Neuronal stem cell (in vitro differentiated cells): ENCODE measurements around the gene AGBL3.

ENCODE experiments used
- DNase-seq: peaks from one replicate; pipeline ENCODE4 v3.0.0-alpha.2; 2013; ENCODE audit warnings: low spot score
- H2AFZ ChIP-seq: one replicate; pipeline ENCODE4 v1.6.1; 2013; ENCODE audit warnings: mild to moderate bottlenecking, low read length, inconsistent platforms
- H2AK5ac ChIP-seq: 2 replicates; pipeline ENCODE4 v1.6.1; 2013; ENCODE audit warnings: low read depth, mild to moderate bottlenecking, inconsistent platforms, low read length, moderate library complexity, mixed read lengths
- H2BK120ac ChIP-seq: 2 replicates; pipeline ENCODE4 v1.6.1; 2013; ENCODE audit warnings: low read depth, mild to moderate bottlenecking, inconsistent platforms, low read length, moderate library complexity, mixed read lengths
- H2BK12ac ChIP-seq: one replicate; pipeline ENCODE4 v1.6.1; 2013; ENCODE audit warnings: low read length, inconsistent platforms
- H2BK15ac ChIP-seq: 2 replicates; pipeline ENCODE4 v1.6.1; 2013; ENCODE audit warnings: mild to moderate bottlenecking, low read length, inconsistent platforms, mixed read lengths
- H2BK5ac ChIP-seq: one replicate; pipeline ENCODE4 v1.6.1; 2013; ENCODE audit warnings: inconsistent platforms, mild to moderate bottlenecking, low read length, moderate library complexity
- H3K14ac ChIP-seq: one replicate; pipeline ENCODE4 v1.6.1; 2013; ENCODE audit warnings: low read length, inconsistent platforms
- H3K18ac ChIP-seq: 2 replicates; pipeline ENCODE4 v1.6.1; 2013; ENCODE audit warnings: low read length, inconsistent platforms
- H3K23ac ChIP-seq: 2 replicates; pipeline ENCODE4 v1.6.1; 2013; ENCODE audit warnings: low read depth, mild to moderate bottlenecking, mixed read lengths, low read length, inconsistent platforms; ENCODE audit not compliant: poor library complexity
- H3K27ac ChIP-seq: replicated peaks from 3 replicates; pipeline ENCODE4 v1.5.1; 2013; ENCODE audit warnings: low read length, inconsistent platforms
- H3K27me3 ChIP-seq, 3 experiments: 2 replicates each; pipeline ENCODE4 v1.6.1; 2013; ENCODE audit warnings: low read length in 3 of 3, mild to moderate bottlenecking in 2 of 3, inconsistent platforms in 1 of 3, low read depth in 1 of 3, mixed read lengths in 1 of 3, moderate library complexity in 1 of 3; ENCODE audit not compliant: control insufficient read depth in 3 of 3, insufficient read depth in 3 of 3
- H3K36me3 ChIP-seq, 2 donors: replicated peaks in 1 of 2; 2 replicates each; pipeline ENCODE4 v1.6.1; 2013; ENCODE audit warnings: low read length in 2 of 2; ENCODE audit not compliant: control insufficient read depth in 2 of 2, insufficient read depth in 2 of 2
- H3K4ac ChIP-seq: 2 replicates; pipeline ENCODE4 v1.6.1; 2013; ENCODE audit warnings: inconsistent platforms, mild to moderate bottlenecking, low read length, moderate library complexity
- H3K4me1 ChIP-seq, 2 donors: 1 replicate in 1 of 2; 2 replicates in 1 of 2; pipeline ENCODE4 v1.6.1; 2013; ENCODE audit warnings: low read length in 2 of 2, low read depth in 1 of 2; ENCODE audit not compliant: control insufficient read depth in 2 of 2, insufficient read depth in 1 of 2
- H3K4me2 ChIP-seq: one replicate; pipeline ENCODE4 v1.6.1; 2013; ENCODE audit warnings: mild to moderate bottlenecking, low read length, inconsistent platforms; ENCODE audit not compliant: insufficient read depth, poor library complexity, severe bottlenecking
- H3K4me3 ChIP-seq, 2 donors: 2 replicates each; pipeline ENCODE4 v1.5.1; 2013; ENCODE audit warnings: low read length in 2 of 2, mild to moderate bottlenecking in 2 of 2, inconsistent platforms in 1 of 2, moderate library complexity in 1 of 2
- H3K79me1 ChIP-seq: one replicate; pipeline ENCODE4 v1.6.1; 2013; ENCODE audit warnings: low read depth, mild to moderate bottlenecking, inconsistent platforms, low read length, moderate library complexity
- H3K9ac ChIP-seq: one replicate; pipeline ENCODE4 v1.6.1; 2013; ENCODE audit warnings: mild to moderate bottlenecking, low read depth, low read length, inconsistent platforms; ENCODE audit not compliant: poor library complexity
- H3K9me3 ChIP-seq, 2 donors: replicated peaks in 1 of 2; 2 replicates each; pipeline versions ENCODE3 to v1.6.1; 2013; ENCODE audit warnings: low read length in 2 of 2, mild to moderate bottlenecking in 2 of 2, inconsistent platforms in 1 of 2, low read depth in 1 of 2, mixed read lengths in 1 of 2, moderate library complexity in 1 of 2; ENCODE audit not compliant: control insufficient read depth in 2 of 2, insufficient read depth in 1 of 2
- H4K8ac ChIP-seq: one replicate; pipeline ENCODE4 v1.6.1; 2013; ENCODE audit warnings: low read depth, mild to moderate bottlenecking, inconsistent platforms, low read length, moderate library complexity
- H4K91ac ChIP-seq: one replicate; pipeline ENCODE4 v1.6.1; 2013; ENCODE audit warnings: low read length, low read depth, mild to moderate bottlenecking, inconsistent platforms; ENCODE audit not compliant: poor library complexity
- WGBS, 2 donors: extraction: QIAGEN DNeasy Blood & Tissue Kit; methylation state at CpG; one replicate each; pipeline ENCODE4 v1.1.7; 2013; ENCODE audit warnings: missing lambda C conversion rate in 2 of 2, mixed read lengths in 1 of 2; ENCODE audit not compliant: insufficient read length in 2 of 2, insufficient replicate concordance in 1 of 2; ENCODE audit errors: extremely low coverage in 2 of 2; 5-methylcytosine and 5-hydroxymethylcytosine counted together

AGBL3 gene

DNA sequence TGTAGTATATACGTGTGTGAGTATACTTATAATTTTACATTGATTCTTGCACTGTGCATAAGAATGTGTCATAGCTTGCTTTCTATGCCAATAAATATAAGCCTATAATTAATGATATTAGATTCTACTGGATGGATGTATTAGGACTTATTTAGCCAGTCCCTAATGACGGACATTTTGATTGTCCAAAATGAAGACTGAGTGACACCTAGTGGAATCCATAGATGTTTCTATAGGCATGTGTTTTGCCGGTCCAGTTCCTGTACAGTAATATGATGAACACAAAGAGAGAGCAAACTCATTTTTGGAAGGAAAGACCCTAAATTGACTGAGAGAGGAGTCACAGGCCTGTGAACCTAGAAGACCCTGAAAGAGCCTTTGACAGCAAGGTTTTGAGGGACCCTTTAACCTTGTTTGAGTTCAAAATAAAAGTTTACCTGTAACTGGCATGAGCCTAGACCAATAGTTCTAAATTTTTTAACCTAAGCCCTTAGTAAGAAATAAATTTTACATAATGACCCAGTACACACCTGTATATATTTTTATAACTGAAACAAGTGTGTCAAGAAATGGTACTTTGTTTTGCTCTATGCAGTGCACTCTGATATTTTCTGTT lies 42.4 kb upstream of the AGBL3 start:
- no peak for DNase-seq
- Histone ChIP-seq H3K4ac (no peak overlapping the region), H3K36me3 (peaks cover 7 to 77% of the 10 kb centered on the region in 2 donors)

DNA sequence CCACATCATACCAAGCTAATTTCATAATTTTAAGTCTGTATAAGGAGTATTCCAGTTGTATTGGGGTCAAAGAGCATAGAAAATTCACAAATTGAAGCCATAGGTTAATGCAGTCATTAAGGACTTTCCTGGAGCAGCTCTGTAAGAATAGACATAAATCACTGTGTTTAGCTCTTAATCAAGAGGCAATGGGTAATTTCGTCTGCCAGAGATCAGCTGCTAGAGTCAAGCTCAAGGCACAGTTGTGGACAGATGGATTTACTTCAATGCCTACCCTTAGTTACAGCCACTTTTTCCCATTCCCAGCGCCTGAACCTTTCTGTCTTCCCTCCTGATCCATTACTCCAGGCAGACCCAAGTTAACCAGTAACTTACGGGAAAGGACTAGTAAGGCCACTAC lies 40.6 kb upstream of the AGBL3 start:
- H4K91ac ChIP-seq, result no peak overlapping the region
- H3K4ac ChIP-seq, result no peak overlapping the region
- H3K27me3 ChIP-seq, result no peaks in the 10 kb centered on the region
- no peak overlapping the region for H3K18ac ChIP-seq
- H3K36me3 ChIP-seq, result peaks cover 13 to 83% of the 10 kb centered on the region in 2 donors
- no peak for DNase-seq
- no peak overlapping the region for H4K8ac ChIP-seq
- no peak overlapping the region for H2AK5ac ChIP-seq
- WGBS, 2 donors, result no CpG with 5 or more reads among the region's 3 CpGs
- H3K23ac ChIP-seq, result no peak overlapping the region
- H3K9me3 ChIP-seq, result peaks cover 4 to 6% of the 10 kb centered on the region in 2 donors
- H2AFZ ChIP-seq, result no peak overlapping the region
- H3K9ac ChIP-seq, result no peak overlapping the region
- no peaks in the 10 kb centered on the region for H3K79me1 ChIP-seq
- peaks cover 0 to 2% of the 10 kb centered on the region in 2 donors for H3K4me1 ChIP-seq
- no peak overlapping the region for H2BK120ac ChIP-seq
- H3K14ac ChIP-seq, result no peak overlapping the region
- no peak overlapping the region for H2BK15ac ChIP-seq
- no peak overlapping the region for H2BK12ac ChIP-seq
- H2BK5ac ChIP-seq, result no peak overlapping the region
- H3K27ac ChIP-seq, result no peak overlapping the region
- no peak overlapping the region for H3K4me3 ChIP-seq
- H3K4me2 ChIP-seq, result no peak overlapping the region

More for the DNA sequence above, 42.4 kb upstream of the AGBL3 start:
- H3K9me3 ChIP-seq, result peaks cover 0 to 2% of the 10 kb centered on the region in 2 donors
- H3K23ac ChIP-seq, result no peak overlapping the region
- H3K27me3 ChIP-seq, result no peaks in the 10 kb centered on the region
- H2AK5ac ChIP-seq, result no peak overlapping the region
- H3K4me1 ChIP-seq, result peaks cover 0 to 2% of the 10 kb centered on the region in 2 donors
- no peak overlapping the region for H4K8ac ChIP-seq
- H3K4me3 ChIP-seq, result no peak overlapping the region
- no peak overlapping the region for H3K18ac ChIP-seq
- no peak overlapping the region for H2BK12ac ChIP-seq
- no peak overlapping the region for H3K9ac ChIP-seq
- no CpG with 5 or more reads among the region's 3 CpGs for whole genome bisulfite sequencing, 2 donors
- no peaks in the 10 kb centered on the region for H3K79me1 ChIP-seq
- no peak overlapping the region for H3K4me2 ChIP-seq
- H2BK120ac ChIP-seq, result no peak overlapping the region
- no peak overlapping the region for H3K14ac ChIP-seq
- H2BK15ac ChIP-seq, result no peak overlapping the region
- H3K27ac ChIP-seq, result no peak overlapping the region
- H2BK5ac ChIP-seq, result no peak overlapping the region
- H4K91ac ChIP-seq, result no peak overlapping the region
- no peak overlapping the region for H2AFZ ChIP-seq

DNA sequence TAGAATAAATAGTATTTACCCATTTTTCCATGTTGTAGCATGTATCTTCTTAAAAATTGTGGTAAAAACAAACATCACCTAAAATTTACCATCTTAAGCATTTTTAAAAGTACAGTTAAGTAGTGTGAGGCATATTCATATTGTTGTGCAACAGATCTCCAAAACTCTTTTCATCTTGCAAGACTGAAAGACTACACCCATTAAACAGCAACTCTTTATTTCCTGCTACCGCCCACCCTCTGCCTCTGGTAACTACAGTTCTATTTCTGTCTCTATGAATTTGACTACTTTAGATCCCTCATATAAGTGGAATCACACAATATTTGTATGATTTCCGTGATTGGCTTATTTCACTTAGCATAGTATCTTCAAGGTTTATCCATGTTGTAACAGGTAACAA lies 40.0 kb upstream of the AGBL3 start:
- H2BK5ac ChIP-seq, result no peak overlapping the region
- H3K23ac ChIP-seq, result no peak overlapping the region
- H2AFZ ChIP-seq, result no peak overlapping the region
- no peak overlapping the region for H3K4me2 ChIP-seq
- no peaks in the 10 kb centered on the region for H3K27me3 ChIP-seq
- no peak overlapping the region for H2BK12ac ChIP-seq
- no peak overlapping the region for H2AK5ac ChIP-seq
- no peak overlapping the region for H4K91ac ChIP-seq
- no peak overlapping the region for H2BK15ac ChIP-seq
- H3K18ac ChIP-seq, result no peak overlapping the region
- no peak overlapping the region for H3K14ac ChIP-seq
- H3K79me1 ChIP-seq, result no peaks in the 10 kb centered on the region
- peaks cover 0 to under 1% of the 10 kb centered on the region in 2 donors for H3K4me1 ChIP-seq
- H3K36me3 ChIP-seq, result peaks cover 17 to 84% of the 10 kb centered on the region in 2 donors
- no peak overlapping the region for H3K27ac ChIP-seq
- no peak overlapping the region for H4K8ac ChIP-seq
- no peak overlapping the region for H3K9ac ChIP-seq
- no peak overlapping the region for H2BK120ac ChIP-seq
- WGBS, 2 donors, result no CpG with 5 or more reads among the region's 2 CpGs
- H3K4ac ChIP-seq, result no peak overlapping the region
- H3K9me3 ChIP-seq, result peaks cover 4 to 6% of the 10 kb centered on the region in 2 donors
- H3K4me3 ChIP-seq, result no peak overlapping the region
- no peak for DNase-seq

DNA sequence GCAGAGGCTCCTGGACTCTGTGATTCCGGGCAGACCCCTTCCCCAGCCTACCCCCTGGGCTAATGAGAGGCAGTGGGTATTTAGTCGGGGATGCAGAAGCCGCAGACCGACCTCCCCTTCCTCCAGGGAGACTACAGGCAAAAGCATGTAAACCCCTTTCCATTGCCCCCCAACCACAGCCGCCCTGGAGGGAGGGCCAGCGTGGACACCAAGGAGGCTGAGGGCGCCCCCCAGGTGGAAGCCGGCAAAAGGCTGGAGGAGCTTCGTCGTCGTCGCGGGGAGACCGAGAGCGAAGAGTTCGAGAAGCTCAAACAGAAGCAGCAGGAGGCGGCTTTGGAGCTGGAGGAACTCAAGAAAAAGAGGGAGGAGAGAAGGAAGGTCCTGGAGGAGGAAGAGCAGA lies 39.0 kb upstream of the AGBL3 start:
- H3K27ac ChIP-seq, result no peak overlapping the region
- WGBS, 2 donors, result no CpG with 5 or more reads among the region's 17 CpGs
- H3K23ac ChIP-seq, result no peak overlapping the region
- no peak overlapping the region for H2AK5ac ChIP-seq
- H3K4me1 ChIP-seq, result no peaks in the 10 kb centered on the region
- peak overlapping the region; percentile 6 for H3K14ac ChIP-seq
- H2BK5ac ChIP-seq, result no peak overlapping the region
- peaks cover 20 to 83% of the 10 kb centered on the region in 2 donors for H3K36me3 ChIP-seq
- no peak overlapping the region for H3K9ac ChIP-seq
- H3K27me3 ChIP-seq, result no peaks in the 10 kb centered on the region
- H3K9me3 ChIP-seq, result peaks cover 4 to 6% of the 10 kb centered on the region in 2 donors
- no peak overlapping the region for H4K91ac ChIP-seq
- H4K8ac ChIP-seq, result no peak overlapping the region
- H3K4ac ChIP-seq, result no peak overlapping the region
- no peak overlapping the region for H2BK15ac ChIP-seq
- no peak overlapping the region for H3K18ac ChIP-seq
- no peak overlapping the region for H3K4me2 ChIP-seq
- H2BK120ac ChIP-seq, result no peak overlapping the region
- no peak overlapping the region for H3K4me3 ChIP-seq
- H2AFZ ChIP-seq, result no peak overlapping the region
- H2BK12ac ChIP-seq, result no peak overlapping the region
- DNase-seq, result no peak
- no peaks in the 10 kb centered on the region for H3K79me1 ChIP-seq
